HEK293 (cell line): ENCODE measurements around the gene HSH2D.
"Not testable (repeated sequence)": the region's sequence is repeated elsewhere in the genome, so short reads cannot be mapped to it uniquely, and the experiment has no call there.

ENCODE experiments used
- CTCF ChIA-PET: fragments of 350-600 bp; formaldehyde crosslinking; extraction: SDS; loops from one replicate; lab custom pipeline; 2021; ENCODE audit warnings: antibody characterized with exemption; lab: Yijun Ruan, JAX
- POLR2A ChIA-PET: fragments of 300-600 bp; formaldehyde crosslinking; extraction: SDS; loops from one replicate; lab custom pipeline; 2020; ENCODE audit warnings: antibody characterized with exemption, inconsistent platforms; lab: Yijun Ruan, JAX
- H3K27ac ChIP-seq: fragments of 200-500 bp; sonication (Bioruptor generic); 2 replicates; pipeline ENCODE4 v1.5.1; 2014; ENCODE audit warnings: low read depth, low read length, control low read depth, inconsistent platforms; ENCODE audit errors: extremely low read depth
- H3K36me3 ChIP-seq, 2 experiments: fragments of 200-500 bp in 1 of 2; sonication (Bioruptor generic) in 1 of 2; 1 replicate in 1 of 2; 2 replicates in 1 of 2; pipeline ENCODE4 v1.5.1; 2014 to 2017; ENCODE audit warnings: inconsistent platforms in 2 of 2, low read length in 2 of 2; ENCODE audit not compliant: control insufficient read depth in 2 of 2, insufficient read depth in 1 of 2
- H3K4me1 ChIP-seq: fragments of 200-500 bp; sonication (Bioruptor generic); 2 replicates; pipeline ENCODE4 v1.5.1; 2014; ENCODE audit warnings: mild to moderate bottlenecking, low read length, inconsistent platforms; ENCODE audit not compliant: control insufficient read depth, insufficient read depth
- H3K4me3 ChIP-seq: 2 replicates; pipeline ENCODE4 v1.5.1; 2011; ENCODE audit warnings: low read depth, mild to moderate bottlenecking, control low read depth, low read length, moderate library complexity
- H3K9me3 ChIP-seq: fragments of 200-500 bp; sonication (Bioruptor generic); 2 replicates; pipeline ENCODE4 v1.5.1; 2014; ENCODE audit warnings: low read depth, low read length, inconsistent platforms; ENCODE audit not compliant: control insufficient read depth, insufficient read depth
- KLF1 ChIP-seq: fragments of 450-650 bp; formaldehyde crosslinking; IDR thresholded peaks from 2 replicates; pipeline ENCODE4 v1.5.1; 2016; ENCODE audit warnings: missing biosample characterization, missing genetic modification characterization
- KLF10 ChIP-seq: fragments of 450-650 bp; IDR thresholded peaks from 2 replicates; pipeline ENCODE4 v1.5.1; 2018; ENCODE audit warnings: missing biosample characterization, mild to moderate bottlenecking, missing genetic modification characterization
- KLF8 ChIP-seq: fragments of 450-650 bp; formaldehyde crosslinking; IDR thresholded peaks from 2 replicates; pipeline ENCODE4 v1.5.1; 2016; ENCODE audit warnings: missing biosample characterization, missing genetic modification characterization
- PRDM1 ChIP-seq: fragments of 450-650 bp; formaldehyde crosslinking; IDR thresholded peaks from 2 replicates; pipeline ENCODE4; 2016; ENCODE audit warnings: missing biosample characterization, missing genetic modification characterization
- YY2 ChIP-seq: fragments of 450-650 bp; formaldehyde crosslinking; IDR thresholded peaks from 2 replicates; pipeline ENCODE4 v1.5.1; 2016; ENCODE audit warnings: missing biosample characterization, missing genetic modification characterization
- ZBTB11 ChIP-seq: fragments of 450-650 bp; formaldehyde crosslinking; conservative IDR thresholded peaks from 2 replicates; pipeline ENCODE4 v1.5.1; 2016; ENCODE audit warnings: low read depth, missing biosample characterization, missing genetic modification characterization
- ZBTB17 ChIP-seq: fragments of 450-650 bp; formaldehyde crosslinking; IDR thresholded peaks from 2 replicates; pipeline ENCODE4 v1.5.1; 2016; ENCODE audit warnings: missing biosample characterization, missing genetic modification characterization
- ZBTB21 ChIP-seq: fragments of 450-650 bp; formaldehyde crosslinking; IDR thresholded peaks from 2 replicates; pipeline ENCODE4 v1.5.1; 2017; ENCODE audit warnings: missing biosample characterization, missing genetic modification characterization
- ZNF114 ChIP-seq: fragments of 450-650 bp; formaldehyde crosslinking; IDR thresholded peaks from 2 replicates; pipeline ENCODE4 v1.5.0; 2017; ENCODE audit warnings: missing biosample characterization, missing genetic modification characterization
- ZNF239 ChIP-seq: fragments of 450-650 bp; formaldehyde crosslinking; IDR thresholded peaks from 2 replicates; pipeline ENCODE4 v1.5.1; 2016; ENCODE audit warnings: missing biosample characterization, missing genetic modification characterization
- ZNF335 ChIP-seq: fragments of 450-650 bp; formaldehyde crosslinking; conservative IDR thresholded peaks from 2 replicates; pipeline ENCODE4 v1.5.1; 2016; ENCODE audit warnings: missing biosample characterization, missing genetic modification characterization
- ZNF341 ChIP-seq: fragments of 450-650 bp; formaldehyde crosslinking; IDR thresholded peaks from 2 replicates; pipeline ENCODE4; 2016; ENCODE audit warnings: low read depth, missing biosample characterization, missing genetic modification characterization
- ZNF488 ChIP-seq: fragments of 450-650 bp; formaldehyde crosslinking; IDR thresholded peaks from 2 replicates; pipeline ENCODE4 v1.5.1; 2016; ENCODE audit warnings: missing biosample characterization, missing genetic modification characterization
- ZNF518A ChIP-seq: fragments of 450-650 bp; formaldehyde crosslinking; conservative IDR thresholded peaks from 2 replicates; pipeline ENCODE4 v1.5.1; 2016; ENCODE audit warnings: low read depth, missing biosample characterization, missing genetic modification characterization
- ZNF629 ChIP-seq: fragments of 450-650 bp; formaldehyde crosslinking; IDR thresholded peaks from 2 replicates; pipeline ENCODE4 v1.5.1; 2017; ENCODE audit warnings: missing biosample characterization, missing genetic modification characterization

HSH2D gene

GRCh38 chr19:16178866-16179265 lies 35.4 kb downstream of the HSH2D start:
- H3K4me3 ChIP-seq, H3K9me3 ChIP-seq, H3K36me3 ChIP-seq, POLR2A ChIA-PET, H3K27ac ChIP-seq, H3K4me1 ChIP-seq: not testable (repeated sequence)
- CTCF ChIA-PET = interaction anchor here (0.7 kb wide), 1 partner anchor 1091 kb away, joined by 6 read pairs; no protein-coding TSS in a partner anchor

- no peaks in the 10 kb centered on the region for H3K9me3 ChIP-seq
- no peaks in the 10 kb centered on the region for H3K36me3 ChIP-seq
- POLR2A ChIA-PET = interaction anchor here (0.7 kb wide), 2 partner anchors 33 to 1472 kb away, joined by 3 to 4 read pairs; no protein-coding TSS in a partner anchor
- no peak overlapping the region for H3K27ac ChIP-seq
- CTCF ChIA-PET = interaction anchor here (0.6 to 2.1 kb wide), 9 partner anchors 12 to 273 kb away, joined by 3 to 17 read pairs (median 4); no protein-coding TSS in a partner anchor
- H3K4me1 ChIP-seq = no peaks in the 10 kb centered on the region
- no peak overlapping the region for H3K4me3 ChIP-seq
- TF ChIP-seq PRDM1 (0 out of 2 replicates have a peak, but pooled peaks have one; percentile 12), KLF1 (tag by site-specific recombination) (no peak)
These were observed 37.1 kb downstream of the HSH2D start for GRCh38 chr19:16180611-16181010.

- H3K36me3 ChIP-seq = peaks cover 0 to 25% of the 10 kb centered on the region in 2 experiments; a peak in 2 of 3 replicates
- ChIA-PET POLR2A (interaction anchor here (0.5 to 1.9 kb wide), 7 partner anchors 10 to 732 kb away, joined by 3 to 27 read pairs (median 7); partner anchors contain the start of genes AP1M1, RAB8A and TPM4), CTCF (interaction anchor here (0.6 to 2.0 kb wide), 13 partner anchors 13 to 850 kb away, joined by 3 to 18 read pairs (median 4); partner anchors contain the start of gene AP1M1)
- peak overlapping the region; percentile 39 for H3K4me3 ChIP-seq
- H3K27ac ChIP-seq = no peak overlapping the region
- H3K9me3 ChIP-seq = no peaks in the 10 kb centered on the region
- TF ChIP-seq ZNF335 (tag by site-specific recombination) = peak; percentile 81
- no peak for TF ChIP-seq ZNF488
- 0 out of 2 replicates have a peak, but pooled peaks have one; percentile 33 for TF ChIP-seq KLF10 (tag by site-specific recombination)
- no peaks in the 10 kb centered on the region for H3K4me1 ChIP-seq
These were observed 41.2 kb downstream of the HSH2D start for GRCh38 chr19:16184665-16185122.

GRCh38 chr19:16185123-16185767 lies 41.8 kb downstream of the HSH2D start, which contains the start of gene FAM32A:
TSS of gene FAM32A (plus strand) at chr19:16185410. CDS start at chr19:16185443, 33 bp downstream.
- Histone ChIP-seq H3K4me1 (no peaks in the 10 kb centered on the region), H3K4me3 (peak within 1 kb of the TSS; percentile 79), H3K36me3 (peaks cover 1 to 30% of the 10 kb centered on the region in 2 experiments), H3K27ac (peak within 1 kb of the TSS; percentile 48), H3K9me3 (no peaks in the 10 kb centered on the region)
- POLR2A ChIA-PET = interaction anchor here (0.5 to 1.9 kb wide), 9 partner anchors 9 to 733 kb away, joined by 3 to 27 read pairs (median 4); partner anchors contain the start of genes AP1M1, RAB8A and TPM4
- CTCF ChIA-PET = interaction anchor here (0.6 to 2.0 kb wide), 15 partner anchors 8 to 1612 kb away, joined by 3 to 18 read pairs (median 4); partner anchors contain the start of gene AP1M1
- TF ChIP-seq ZNF114 (tag by site-specific recombination) = no peak
- TF ChIP-seq KLF8 = no peak
- TF ChIP-seq ZBTB17 (tag by site-specific recombination) = peak; percentile 56
- no peak for TF ChIP-seq ZNF488
- TF ChIP-seq ZNF341 (tag by site-specific recombination) = no peak
- peak; percentile 95 for TF ChIP-seq ZBTB11 (tag by site-specific recombination)
- TF ChIP-seq YY2 (tag by site-specific recombination) = peak; percentile 84
- TF ChIP-seq ZNF518A = peak; percentile 97
- TF ChIP-seq ZNF629 (tag by site-specific recombination) = peak; percentile 38; the same call in 1 of the 2 replicates
- TF ChIP-seq ZNF239 (tag by site-specific recombination) = no peak
- no peak for TF ChIP-seq ZBTB21 (tag by site-specific recombination)
